Skeletal muscle cell (primary cell): Measurements from ENCODE around the gene SH3RF2.
A peak's percentile ranks its signal among the peaks of the same experiment; 100 is the strongest.

Experiments used
- DNase-seq: peaks from one replicate; pipeline ENCODE4 v3.0.0-alpha.2; 2010; ENCODE audit warnings: low read depth
- H3K4me3 ChIP-seq: 2 replicates; pipeline ENCODE4 v1.5.1; 2011; ENCODE audit warnings: low read depth, mild to moderate bottlenecking, control low read depth, low read length, moderate library complexity

Gene SH3RF2

DNA sequence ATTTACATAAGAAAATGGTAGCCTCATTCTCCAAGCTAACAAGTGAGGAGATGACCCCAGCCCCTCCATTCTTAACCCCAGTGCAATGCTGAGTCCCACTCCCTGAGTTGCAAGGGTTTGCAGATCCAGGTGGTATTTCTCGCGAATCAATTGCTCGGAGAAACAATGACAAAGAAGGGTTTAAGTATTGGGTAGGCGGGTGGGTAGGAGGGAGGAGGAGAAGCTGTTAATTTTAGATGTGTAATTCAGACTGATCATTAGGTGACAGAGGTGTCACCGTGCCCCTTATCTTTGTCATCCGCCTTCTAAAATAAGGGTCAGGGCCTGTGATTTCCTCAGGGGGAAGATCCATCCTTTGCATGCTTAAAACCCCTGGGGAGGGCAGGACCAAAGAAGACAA, 17.0 kb upstream of the SH3RF2 start:
- H3K4me3 ChIP-seq, result no peak overlapping the region
- DNase-seq, result no peak

GRCh38 chr5:145920542-145921210, 15.7 kb upstream of the SH3RF2 start:
- DNase-seq, result no peak
- no peak overlapping the region for H3K4me3 ChIP-seq

DNA sequence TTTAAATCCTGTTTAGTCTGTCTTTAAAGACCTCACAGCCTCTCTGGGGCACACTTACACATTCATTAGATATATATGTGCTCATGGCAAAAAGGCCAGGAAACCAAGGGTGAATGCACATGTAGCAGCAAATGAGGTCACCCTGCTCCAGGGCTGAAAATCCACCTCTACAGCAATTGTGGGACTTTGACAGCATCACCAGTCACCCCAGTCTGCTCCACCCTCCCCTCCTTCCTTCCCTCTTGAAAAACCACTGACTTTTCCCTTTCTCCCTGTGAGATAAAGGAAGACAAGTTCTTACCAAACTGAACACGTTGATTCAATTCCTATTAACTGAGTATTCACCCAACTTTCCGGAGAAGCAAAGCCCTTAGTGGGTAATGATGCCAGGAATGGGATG, 15.2 kb upstream of the SH3RF2 start:
- DNase-seq, result no peak
- H3K4me3 ChIP-seq, result no peak overlapping the region

- no peak for DNase-seq
- H3K4me3 ChIP-seq, result no peak overlapping the region
Measured at GRCh38 chr5:145922059-145922458, 14.3 kb upstream of the SH3RF2 start.

- DNase-seq, result no peak
- no peak overlapping the region for H3K4me3 ChIP-seq
Measured at GRCh38 chr5:145923405-145923804, 13.0 kb upstream of the SH3RF2 start.

DNA sequence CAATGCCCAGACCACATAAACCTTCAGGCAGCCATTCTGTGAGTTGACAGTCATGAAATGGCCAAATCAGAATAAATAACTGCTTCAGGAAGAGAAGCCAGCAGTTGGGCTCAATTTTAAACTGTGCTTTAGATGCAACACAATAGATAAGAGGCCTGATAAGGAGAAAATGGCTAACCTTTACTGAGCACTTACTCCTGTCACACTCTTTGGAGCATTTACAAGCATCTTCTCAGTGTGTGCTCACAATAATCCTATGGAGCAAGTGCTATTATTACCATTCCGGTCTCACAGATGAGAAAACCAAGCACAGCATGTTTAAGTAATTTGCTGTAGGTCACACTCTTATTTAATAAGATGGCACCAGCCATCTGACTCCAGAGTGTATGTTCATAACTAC, 11.5 kb upstream of the SH3RF2 start:
- no peak for DNase-seq
- no peak overlapping the region for H3K4me3 ChIP-seq

DNA sequence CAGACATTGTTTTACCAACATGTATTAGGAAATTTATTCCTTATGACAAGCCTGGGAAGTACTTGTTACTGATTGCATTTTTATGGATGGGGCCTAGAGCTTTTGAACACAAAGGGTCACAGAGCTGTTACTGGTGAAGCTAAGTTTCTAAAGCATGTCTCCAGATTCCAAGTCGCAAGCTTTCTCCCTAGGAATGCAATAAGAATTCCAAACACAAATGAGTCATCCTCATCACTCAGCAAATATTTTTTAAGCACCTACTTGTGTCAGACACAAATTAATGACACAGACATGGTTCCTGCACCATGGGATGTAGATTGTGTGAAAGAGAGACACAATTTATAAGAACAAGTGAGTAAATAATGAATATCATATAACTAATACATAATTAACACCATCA, 11.0 kb upstream of the SH3RF2 start:
- DNase-seq, result peak; percentile 84

GRCh38 chr5:145925803-145926202, 10.6 kb upstream of the SH3RF2 start:
- DNase-seq, result peak; percentile 47
- H3K4me3 ChIP-seq, result no peak overlapping the region

More for the DNA sequence above, 11.0 kb upstream of the SH3RF2 start:
- no peak overlapping the region for H3K4me3 ChIP-seq

DNA sequence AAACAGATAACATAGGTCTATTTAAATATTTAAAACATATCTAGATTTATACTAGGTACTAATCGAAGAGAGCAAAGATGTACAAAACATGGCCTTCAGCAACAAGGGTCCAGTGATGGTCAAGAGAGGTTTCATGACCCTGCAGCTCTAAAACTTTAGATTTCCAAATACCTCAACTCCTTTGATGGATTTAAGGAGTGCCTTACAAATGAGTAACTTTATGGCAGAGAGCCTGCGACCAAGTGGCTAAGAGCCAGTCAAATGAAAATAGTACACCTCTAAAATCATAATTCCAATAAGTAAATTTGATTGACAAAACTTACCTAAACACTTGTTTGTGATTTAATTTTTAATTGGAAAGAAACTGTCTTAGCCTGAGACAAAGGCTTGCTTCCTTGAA, 4.7 kb upstream of the SH3RF2 start:
- DNase-seq, result no peak
- no peak overlapping the region for H3K4me3 ChIP-seq

DNA sequence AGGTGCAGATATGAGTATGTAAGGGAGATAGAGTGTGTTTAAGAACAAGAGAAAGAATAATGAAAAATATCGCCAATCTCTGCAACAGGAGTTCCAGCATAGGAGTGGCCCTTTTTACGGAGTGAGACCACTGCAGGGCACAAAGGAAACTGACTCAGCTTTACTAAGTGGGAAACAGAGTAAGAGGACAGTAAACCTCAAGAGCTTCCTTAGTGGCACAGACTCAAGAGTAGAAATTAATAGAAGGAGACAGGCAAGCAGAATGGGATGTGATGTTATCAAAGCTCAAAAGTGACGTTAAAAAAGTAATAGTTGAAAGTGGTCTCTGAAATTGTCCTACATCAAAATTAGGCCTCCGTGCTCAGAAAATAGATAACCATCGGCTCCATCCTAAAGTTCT, 2.1 kb upstream of the SH3RF2 start:
- H3K4me3 ChIP-seq, result no peak overlapping the region
- no peak for DNase-seq

DNA sequence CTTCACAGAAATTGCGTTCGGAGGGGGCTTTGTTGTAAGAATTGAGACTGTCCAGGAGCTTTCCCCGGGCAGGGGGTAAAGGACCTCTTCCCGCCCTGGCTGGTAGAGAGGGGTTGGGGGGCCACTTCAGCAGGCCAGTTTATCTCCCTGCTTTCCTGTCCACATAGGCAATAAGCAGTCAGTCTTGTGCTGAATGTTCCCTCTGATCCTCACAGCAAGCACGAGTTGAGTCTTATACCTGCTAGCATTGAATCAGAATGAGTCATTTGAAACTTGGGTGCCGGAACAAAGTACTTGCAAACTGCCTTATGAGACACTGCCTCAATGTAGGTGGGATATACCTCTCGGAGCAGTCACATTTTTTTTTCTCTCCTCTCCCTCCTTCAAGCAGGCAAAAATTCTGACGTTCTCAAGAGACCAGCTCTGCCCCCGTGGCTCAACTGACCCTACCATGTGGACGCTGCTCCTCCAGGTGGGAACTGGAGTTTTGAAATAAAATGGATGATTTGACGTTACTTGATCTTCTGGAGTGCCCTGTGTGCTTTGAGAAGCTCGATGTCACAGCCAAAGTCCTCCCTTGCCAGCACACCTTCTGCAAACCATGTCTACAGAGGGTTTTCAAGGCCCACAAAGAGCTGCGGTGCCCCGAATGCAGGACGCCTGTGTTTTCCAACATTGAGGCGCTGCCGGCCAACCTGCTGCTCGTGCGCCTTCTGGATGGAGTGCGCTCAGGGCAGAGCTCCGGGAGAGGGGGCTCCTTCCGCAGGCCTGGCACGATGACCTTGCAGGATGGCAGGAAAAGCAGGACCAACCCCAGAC, 1.3 kb downstream of the SH3RF2 start:
- no peak overlapping the region for H3K4me3 ChIP-seq
- no peak for DNase-seq

- no peak overlapping the region for H3K4me3 ChIP-seq
- DNase-seq, result no peak
Measured at GRCh38 chr5:145938776-145939539, 2.6 kb downstream of the SH3RF2 start.

- DNase-seq, result no peak
- no peak overlapping the region for H3K4me3 ChIP-seq
Measured at GRCh38 chr5:145939540-145940065, 3.2 kb downstream of the SH3RF2 start.

- no peak for DNase-seq
- no peak overlapping the region for H3K4me3 ChIP-seq
Measured at GRCh38 chr5:145941096-145941447, 4.7 kb downstream of the SH3RF2 start.

DNA sequence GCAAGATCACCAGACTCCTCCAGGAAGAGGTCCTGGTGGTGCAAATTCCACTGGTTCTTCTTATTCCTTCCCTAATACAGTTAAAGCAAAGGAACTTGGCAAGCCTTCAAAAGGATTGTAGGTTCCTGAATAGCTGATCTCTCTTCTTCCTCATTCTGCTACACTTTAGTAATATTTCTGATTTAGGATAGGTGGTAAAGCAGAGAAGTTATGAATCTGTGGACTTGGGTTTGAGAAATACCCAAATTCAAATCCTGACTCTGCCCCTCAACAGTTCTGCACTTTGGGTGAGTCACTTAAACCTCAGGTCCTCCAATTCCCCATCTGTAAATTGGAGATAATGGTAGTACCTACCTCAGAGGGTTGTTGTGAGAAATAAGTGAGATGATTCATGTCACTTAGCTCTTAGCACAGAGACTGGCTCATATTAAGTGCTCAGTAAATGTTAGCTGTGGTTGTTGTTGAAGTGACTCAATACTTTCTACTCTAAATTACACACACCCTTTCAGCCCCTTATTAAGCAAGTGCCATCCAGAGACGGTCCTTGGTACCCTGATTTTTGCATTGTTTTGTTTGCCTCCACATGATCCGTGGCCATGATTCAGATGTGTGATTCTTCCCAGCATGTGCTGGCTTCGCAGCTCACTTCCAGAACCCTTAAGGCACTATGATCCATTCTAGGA, 5.2 kb downstream of the SH3RF2 start:
- no peak overlapping the region for H3K4me3 ChIP-seq
- no peak for DNase-seq

GRCh38 chr5:145942201-145942600, 5.8 kb downstream of the SH3RF2 start:
- DNase-seq, result no peak
- H3K4me3 ChIP-seq, result no peak overlapping the region

GRCh38 chr5:145942749-145943148, 6.4 kb downstream of the SH3RF2 start:
- H3K4me3 ChIP-seq, result no peak overlapping the region
- DNase-seq, result no peak

DNA sequence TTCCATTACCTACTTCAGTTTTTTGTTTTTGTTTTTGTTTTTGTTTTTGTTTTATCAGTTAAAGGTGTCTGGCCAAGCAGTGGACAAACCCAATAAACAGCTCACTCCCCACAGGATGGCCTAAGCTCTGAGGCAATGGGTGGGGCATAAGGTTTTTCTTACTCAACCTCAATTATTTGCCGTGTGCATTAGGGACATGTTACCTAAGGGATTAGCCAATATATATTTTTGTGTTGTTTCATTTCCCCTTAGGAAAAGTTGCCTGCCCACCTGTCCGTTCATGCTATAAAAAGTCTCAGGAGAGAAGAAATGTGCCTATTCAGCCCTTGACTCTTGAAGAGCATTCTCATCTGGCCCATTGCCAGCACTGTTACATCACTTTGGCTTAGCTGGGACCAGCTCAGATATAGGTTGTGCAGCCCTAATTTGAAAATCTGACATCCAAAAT, 7.3 kb downstream of the SH3RF2 start:
- H3K4me3 ChIP-seq, result no peak overlapping the region
- no peak for DNase-seq

- DNase-seq, result no peak
- no peak overlapping the region for H3K4me3 ChIP-seq
Measured at GRCh38 chr5:145944328-145944727, 8.0 kb downstream of the SH3RF2 start.
